ENCODE measurements around the gene CDK14. TPM values are rescaled to one million over a fixed set of nuclear protein-coding genes. Genes with fewer than 3 reads are reported as not detected.
"Not testable (repeated sequence)": the region's sequence is repeated elsewhere in the genome, so short reads cannot be mapped to it uniquely, and the experiment has no call there.

CDK14 gene
- polyA plus RNA-seq, 3 donors: 1.7 to 2.5 (median 2.1) TPM

GRCh38 chr7:90756366-90756765 is 160.2 kb downstream of the CDK14 start:
- intact Hi-C loops (cut with micrococcal nuclease): no loop called here
- Mint-ChIP-seq H3K27ac (no peak overlapping the region), H3K27me3 (ENCODE audit: low read depth in 3 of 3) (peaks cover 0 to 2% (median 0%) of the 10 kb centered on the region in 3 donors), H3K4me3 (no peak overlapping the region), H3K36me3 (peaks cover 0 to 3% of the 10 kb centered on the region in 2 donors), H3K4me1 (peaks cover 1% of the 10 kb centered on the region), H3K9me3 (peaks cover 0 to 4% (median 0%) of the 10 kb centered on the region in 7 donors)
- WGBS (ENCODE audit: insufficient coverage): no CpG with 5 or more reads among the region's 1 CpG
- no peak overlapping the region for H3K4me2 ChIP-seq (replicated peaks; ENCODE audit: extremely low read depth, low read length, poor library complexity, severe bottlenecking)
- no peak for TF ChIP-seq CTCF (IDR thresholded peaks at IDR 0.05)
- DNase-seq: no peak
- no peak overlapping the region for H2AFZ ChIP-seq (ENCODE audit: insufficient read depth, low read depth, low read length, poor library complexity, severe bottlenecking)
- H3K79me2 ChIP-seq (ENCODE audit: insufficient read depth, low read length): no peaks in the 10 kb centered on the region
- H3K4me1 ChIP-seq (ENCODE audit: control insufficient read depth in 1 of 2, insufficient read depth in 2 of 2, low read length in 2 of 2): no peaks in the 10 kb centered on the region
- no peaks in the 10 kb centered on the region for H4K20me1 ChIP-seq (ENCODE audit: insufficient read depth, low read length)
- H3K36me3 ChIP-seq (replicated peaks in 1 of 2; ENCODE audit: control insufficient read depth in 1 of 2, insufficient read depth in 2 of 2, low read length in 2 of 2): no peaks in the 10 kb centered on the region
- H3K9me3 ChIP-seq (replicated peaks in 1 of 2; ENCODE audit: control insufficient read depth in 1 of 2, insufficient read depth in 1 of 2, low read length in 2 of 2): no peaks in the 10 kb centered on the region
- no peaks in the 10 kb centered on the region for H3K27me3 ChIP-seq (ENCODE audit: control insufficient read depth in 2 of 2, insufficient read depth in 2 of 2, low read length in 2 of 2)
- no peak overlapping the region for H3K4me3 ChIP-seq (replicated peaks in 1 of 3; ENCODE audit: low read depth in 2 of 3, low read length in 3 of 3)
- H3K9ac ChIP-seq (ENCODE audit: insufficient read depth, low read length, poor library complexity, severe bottlenecking): no peak overlapping the region
- H3K27ac ChIP-seq (ENCODE audit: low read depth in 1 of 2, low read length in 2 of 2): no peak overlapping the region

DNA sequence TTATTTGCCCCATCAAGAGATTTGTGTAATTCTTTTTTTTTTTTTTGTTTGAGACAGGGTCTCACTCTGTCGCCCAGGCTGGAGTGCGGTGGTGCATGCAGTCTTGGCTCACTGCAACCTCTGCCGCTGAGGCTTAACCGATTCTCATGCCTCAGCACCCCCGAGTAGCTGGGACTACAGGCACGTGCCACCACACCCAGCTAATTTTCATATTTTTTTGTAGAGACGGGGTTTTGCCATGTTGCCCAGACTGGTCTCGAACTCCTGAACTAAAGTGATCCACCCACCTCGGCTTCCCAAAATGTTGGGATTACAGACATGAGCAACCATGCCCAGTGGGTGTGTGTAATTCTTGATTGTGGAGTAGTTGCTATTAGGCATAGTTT is 161.4 kb downstream of the CDK14 start:
- H2AFZ ChIP-seq (ENCODE audit: insufficient read depth, low read depth, low read length, poor library complexity, severe bottlenecking); H3K27me3 Mint-ChIP-seq (ENCODE audit: low read depth in 3 of 3); H3K4me3 ChIP-seq (replicated peaks in 1 of 3; ENCODE audit: low read depth in 2 of 3, low read length in 3 of 3); H3K4me1 ChIP-seq (ENCODE audit: control insufficient read depth in 1 of 2, insufficient read depth in 2 of 2, low read length in 2 of 2); H3K36me3 Mint-ChIP-seq; H3K4me3 Mint-ChIP-seq; H3K4me2 ChIP-seq (replicated peaks; ENCODE audit: extremely low read depth, low read length, poor library complexity, severe bottlenecking); H3K27ac ChIP-seq (ENCODE audit: low read depth in 1 of 2, low read length in 2 of 2); H4K20me1 ChIP-seq (ENCODE audit: insufficient read depth, low read length); H3K9ac ChIP-seq (ENCODE audit: insufficient read depth, low read length, poor library complexity, severe bottlenecking); DNase-seq; H3K79me2 ChIP-seq (ENCODE audit: insufficient read depth, low read length); H3K27me3 ChIP-seq (ENCODE audit: control insufficient read depth in 2 of 2, insufficient read depth in 2 of 2, low read length in 2 of 2); intact Hi-C loops (cut with micrococcal nuclease); H3K4me1 Mint-ChIP-seq; H3K9me3 Mint-ChIP-seq; H3K36me3 ChIP-seq (replicated peaks in 1 of 2; ENCODE audit: control insufficient read depth in 1 of 2, insufficient read depth in 2 of 2, low read length in 2 of 2); H3K9me3 ChIP-seq (replicated peaks in 1 of 2; ENCODE audit: control insufficient read depth in 1 of 2, insufficient read depth in 1 of 2, low read length in 2 of 2): not testable (repeated sequence)
- WGBS (ENCODE audit: insufficient coverage): 97% methylated on average over 9 of the region's 9 CpGs
- H3K27ac Mint-ChIP-seq: peak overlapping the region in 1 of 7 donors; percentile 9
